H1 (cell line): ENCODE data around the gene AAK1.

Experiments
- ATF3 ChIP-seq: IDR thresholded peaks from 2 replicates; pipeline ENCODE4 v1.6.1; 2011; ENCODE audit warnings: low read depth, mild to moderate bottlenecking, low read length; ENCODE audit not compliant: insufficient read depth
- CEBPB ChIP-seq: IDR thresholded peaks from 2 replicates; pipeline ENCODE4 v1.6.1; 2012; ENCODE audit warnings: low read depth, low read length
- CHD7 ChIP-seq: fragments of 300-600 bp; sonication (generic); IDR thresholded peaks from 2 replicates; pipeline ENCODE4 v1.7.1; 2012; ENCODE audit warnings: low read length, moderate library complexity, mild to moderate bottlenecking, inconsistent platforms; ENCODE audit not compliant: insufficient replicate concordance
- CREB1 ChIP-seq: IDR thresholded peaks from 2 replicates; pipeline ENCODE4 v1.6.1; 2012; ENCODE audit warnings: inconsistent platforms
- EZH2 ChIP-seq: fragments of 200-600 bp; sonication (generic); IDR thresholded peaks from 2 replicates; pipeline ENCODE4 v1.7.1; 2012; ENCODE audit warnings: low read depth, mild to moderate bottlenecking, moderate library complexity, low read length, inconsistent platforms; ENCODE audit not compliant: severe bottlenecking
- HDAC2 ChIP-seq, 2 experiments: fragments of 300-600 bp in 1 of 2; sonication (generic) in 1 of 2; IDR thresholded peaks; 2 replicates each; pipeline ENCODE4 v1.6.1; 2011 to 2012; ENCODE audit warnings: low read depth in 2 of 2, low read length in 2 of 2, mild to moderate bottlenecking in 2 of 2, moderate library complexity in 2 of 2, borderline replicate concordance in 1 of 2, inconsistent platforms in 1 of 2
- JUN ChIP-seq: IDR thresholded peaks from 2 replicates; pipeline ENCODE4 v1.6.1; 2011; ENCODE audit warnings: low read depth, mild to moderate bottlenecking, improper control_type of control experiment, low read length
- POLR2A ChIP-seq, 2 experiments: IDR thresholded peaks; 1 replicate in 1 of 2; 2 replicates in 1 of 2; pipeline ENCODE4 v1.6.1; 2011; ENCODE audit warnings: low read depth in 2 of 2, low read length in 2 of 2, mild to moderate bottlenecking in 2 of 2; ENCODE audit errors: control extremely low read depth in 1 of 2
- RAD21 ChIP-seq, 2 experiments: IDR thresholded peaks in 1 of 2; conservative IDR thresholded peaks in 1 of 2; 2 replicates each; pipeline ENCODE4 v1.6.1; 2011; ENCODE audit warnings: low read depth in 2 of 2, low read length in 2 of 2, improper control_type of control experiment in 1 of 2, inconsistent platforms in 1 of 2, mild to moderate bottlenecking in 1 of 2, moderate library complexity in 1 of 2
- SUZ12 ChIP-seq: fragments of 200-600 bp; sonication (generic); IDR thresholded peaks from 2 replicates; pipeline ENCODE4 v1.6.1; 2012; ENCODE audit warnings: mild to moderate bottlenecking, inconsistent platforms, low read length, moderate library complexity, mixed read lengths
- TCF12 ChIP-seq: IDR thresholded peaks from 2 replicates; pipeline ENCODE4 v1.6.1; 2011; ENCODE audit warnings: low read depth, mild to moderate bottlenecking, low read length
- ZNF274 ChIP-seq: IDR thresholded peaks from 2 replicates; pipeline ENCODE4 v1.7.0; 2012; ENCODE audit warnings: low read length, borderline replicate concordance; ENCODE audit errors: extremely low read depth
- TF ChIP-seq, protein P1 (sequence below), 3 experiments: IDR thresholded peaks; 1 replicate in 2 of 3; 2 replicates in 1 of 3; pipeline versions ENCODE4 v1.5.1 to v1.6.1; 2011; ENCODE audit warnings: low read length in 3 of 3, mild to moderate bottlenecking in 3 of 3, inconsistent platforms in 2 of 3, low read depth in 1 of 3, moderate library complexity in 1 of 3; ENCODE audit not compliant: insufficient read depth in 1 of 3; ENCODE audit errors: control extremely low read depth in 1 of 3

DNA sequence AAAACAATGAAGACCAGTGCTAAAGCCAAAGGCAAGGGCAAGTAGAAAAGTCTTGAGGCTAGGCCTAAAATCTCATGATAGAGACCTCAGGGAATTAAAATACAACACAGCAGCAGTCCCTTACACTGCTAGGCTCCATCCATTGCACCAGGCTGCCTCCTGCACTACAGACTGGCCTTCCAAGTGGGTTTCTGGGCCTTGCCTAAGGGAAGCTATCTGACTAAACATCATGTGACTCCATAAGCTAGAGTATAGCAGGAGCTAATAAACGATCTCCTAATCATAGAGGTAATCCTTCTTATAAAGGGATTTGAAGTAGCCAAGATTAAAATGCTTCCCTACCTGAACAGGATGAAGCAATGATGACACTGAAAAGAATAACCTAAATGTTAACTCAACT, 128.7 kb downstream of the AAK1 start:
- TF ChIP-seq RAD21 (IDR thresholded peaks at IDR 0.05 in 1 of 2, conservative IDR thresholded peaks at IDR 0.05 in 1 of 2; ENCODE audit: low read depth in 2 of 2, low read length in 2 of 2) (no peak), SUZ12 (no peak), CREB1 (no peak), CHD7 (no peak), TCF12 (no peak), ZNF274 (no peak), POLR2A (IDR thresholded peaks at IDR 0.05; ENCODE audit: control extremely low read depth in 1 of 2, low read depth in 2 of 2, low read length in 2 of 2) (no peak), ATF3 (no peak), EZH2 (no peak), JUN (no peak), CEBPB (no peak), HDAC2 (IDR thresholded peaks at IDR 0.05; ENCODE audit: borderline replicate concordance in 1 of 2, low read depth in 2 of 2, low read length in 2 of 2) (no peak)
- TF ChIP-seq, protein P1, sequence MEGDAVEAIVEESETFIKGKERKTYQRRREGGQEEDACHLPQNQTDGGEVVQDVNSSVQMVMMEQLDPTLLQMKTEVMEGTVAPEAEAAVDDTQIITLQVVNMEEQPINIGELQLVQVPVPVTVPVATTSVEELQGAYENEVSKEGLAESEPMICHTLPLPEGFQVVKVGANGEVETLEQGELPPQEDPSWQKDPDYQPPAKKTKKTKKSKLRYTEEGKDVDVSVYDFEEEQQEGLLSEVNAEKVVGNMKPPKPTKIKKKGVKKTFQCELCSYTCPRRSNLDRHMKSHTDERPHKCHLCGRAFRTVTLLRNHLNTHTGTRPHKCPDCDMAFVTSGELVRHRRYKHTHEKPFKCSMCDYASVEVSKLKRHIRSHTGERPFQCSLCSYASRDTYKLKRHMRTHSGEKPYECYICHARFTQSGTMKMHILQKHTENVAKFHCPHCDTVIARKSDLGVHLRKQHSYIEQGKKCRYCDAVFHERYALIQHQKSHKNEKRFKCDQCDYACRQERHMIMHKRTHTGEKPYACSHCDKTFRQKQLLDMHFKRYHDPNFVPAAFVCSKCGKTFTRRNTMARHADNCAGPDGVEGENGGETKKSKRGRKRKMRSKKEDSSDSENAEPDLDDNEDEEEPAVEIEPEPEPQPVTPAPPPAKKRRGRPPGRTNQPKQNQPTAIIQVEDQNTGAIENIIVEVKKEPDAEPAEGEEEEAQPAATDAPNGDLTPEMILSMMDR (IDR thresholded peaks at IDR 0.05; ENCODE audit: control extremely low read depth in 1 of 3, insufficient read depth in 1 of 3, low read depth in 1 of 3, low read length in 3 of 3) = no peak
